ENCODE data around the gene BET1L.

DNA sequence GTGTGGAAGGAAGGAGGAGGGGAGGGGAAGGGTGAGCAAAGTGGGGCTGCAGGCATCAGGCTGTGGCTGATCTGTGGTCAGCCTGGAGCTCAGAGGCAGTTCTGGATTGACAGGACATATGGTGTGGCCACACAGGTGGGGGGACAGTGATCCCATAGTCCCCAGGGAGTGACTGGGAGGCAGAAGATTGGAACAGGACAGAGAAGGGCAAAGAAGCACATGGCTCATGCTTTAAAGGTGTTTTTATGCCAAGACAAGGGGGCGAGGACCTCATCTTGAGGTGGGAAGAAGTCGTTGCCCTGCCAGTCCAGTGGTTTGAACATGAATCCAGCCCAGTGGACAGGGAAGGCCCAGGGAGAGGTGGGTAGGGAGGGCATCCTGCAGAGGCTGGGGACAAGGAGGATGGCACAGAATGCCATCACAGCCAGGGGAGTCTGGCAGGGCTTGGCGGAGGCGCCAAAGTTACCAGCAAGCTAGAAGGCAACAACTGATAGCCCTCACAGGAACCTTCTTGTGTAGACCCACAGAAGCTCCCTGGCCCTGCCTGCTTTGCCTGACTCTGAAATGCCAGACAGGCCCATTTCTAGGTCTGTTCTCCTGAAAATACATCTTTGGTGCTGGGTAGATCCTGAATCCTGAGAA, 3.1 kb downstream of the BET1L start:
- TF ChIP-seq PML (IDR thresholded peaks at IDR 0.05; ENCODE audit: low read length) (no peak), ZBTB40 (IDR thresholded peaks at IDR 0.05; ENCODE audit: borderline replicate concordance) (no peak), TARDBP (IDR thresholded peaks at IDR 0.05; ENCODE audit: borderline replicate concordance) (no peak), POLR2A (IDR thresholded peaks at IDR 0.05; ENCODE audit: low read depth, low read length) (no peak), CREM (IDR thresholded peaks at IDR 0.05; ENCODE audit: low read depth) (no peak)
- TF ChIP-seq, protein P1, sequence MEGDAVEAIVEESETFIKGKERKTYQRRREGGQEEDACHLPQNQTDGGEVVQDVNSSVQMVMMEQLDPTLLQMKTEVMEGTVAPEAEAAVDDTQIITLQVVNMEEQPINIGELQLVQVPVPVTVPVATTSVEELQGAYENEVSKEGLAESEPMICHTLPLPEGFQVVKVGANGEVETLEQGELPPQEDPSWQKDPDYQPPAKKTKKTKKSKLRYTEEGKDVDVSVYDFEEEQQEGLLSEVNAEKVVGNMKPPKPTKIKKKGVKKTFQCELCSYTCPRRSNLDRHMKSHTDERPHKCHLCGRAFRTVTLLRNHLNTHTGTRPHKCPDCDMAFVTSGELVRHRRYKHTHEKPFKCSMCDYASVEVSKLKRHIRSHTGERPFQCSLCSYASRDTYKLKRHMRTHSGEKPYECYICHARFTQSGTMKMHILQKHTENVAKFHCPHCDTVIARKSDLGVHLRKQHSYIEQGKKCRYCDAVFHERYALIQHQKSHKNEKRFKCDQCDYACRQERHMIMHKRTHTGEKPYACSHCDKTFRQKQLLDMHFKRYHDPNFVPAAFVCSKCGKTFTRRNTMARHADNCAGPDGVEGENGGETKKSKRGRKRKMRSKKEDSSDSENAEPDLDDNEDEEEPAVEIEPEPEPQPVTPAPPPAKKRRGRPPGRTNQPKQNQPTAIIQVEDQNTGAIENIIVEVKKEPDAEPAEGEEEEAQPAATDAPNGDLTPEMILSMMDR (IDR thresholded peaks at IDR 0.05 in 2 of 3, conservative IDR thresholded peaks at IDR 0.05 in 1 of 3; ENCODE audit: control insufficient read depth in 2 of 3, extremely low read depth in 1 of 3, insufficient read depth in 1 of 3, low read depth in 3 of 3, low read length in 3 of 3): no peak
- TF ChIP-seq, protein P2, sequence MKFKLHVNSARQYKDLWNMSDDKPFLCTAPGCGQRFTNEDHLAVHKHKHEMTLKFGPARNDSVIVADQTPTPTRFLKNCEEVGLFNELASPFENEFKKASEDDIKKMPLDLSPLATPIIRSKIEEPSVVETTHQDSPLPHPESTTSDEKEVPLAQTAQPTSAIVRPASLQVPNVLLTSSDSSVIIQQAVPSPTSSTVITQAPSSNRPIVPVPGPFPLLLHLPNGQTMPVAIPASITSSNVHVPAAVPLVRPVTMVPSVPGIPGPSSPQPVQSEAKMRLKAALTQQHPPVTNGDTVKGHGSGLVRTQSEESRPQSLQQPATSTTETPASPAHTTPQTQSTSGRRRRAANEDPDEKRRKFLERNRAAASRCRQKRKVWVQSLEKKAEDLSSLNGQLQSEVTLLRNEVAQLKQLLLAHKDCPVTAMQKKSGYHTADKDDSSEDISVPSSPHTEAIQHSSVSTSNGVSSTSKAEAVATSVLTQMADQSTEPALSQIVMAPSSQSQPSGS (IDR thresholded peaks at IDR 0.05; ENCODE audit: low read length): no peak
- TF ChIP-seq, protein P3, sequence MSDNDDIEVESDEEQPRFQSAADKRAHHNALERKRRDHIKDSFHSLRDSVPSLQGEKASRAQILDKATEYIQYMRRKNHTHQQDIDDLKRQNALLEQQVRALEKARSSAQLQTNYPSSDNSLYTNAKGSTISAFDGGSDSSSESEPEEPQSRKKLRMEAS (IDR thresholded peaks at IDR 0.05; ENCODE audit: low read depth, low read length): no peak

Data from GM12878 (cell line).